GM23338 (cell line): ENCODE results near the gene TEKT2. TPM values are rescaled to one million over a fixed set of nuclear protein-coding genes. Genes with fewer than 3 reads are reported as not detected.

Experiments used
- ATAC-seq: fragments of 200-7000 bp; cut with Tn5 transposase; 3 replicates; pipeline ENCODE4 v1.9.1; 2020
- DNase-seq: peaks from one replicate; pipeline ENCODE4 v3.0.0-alpha.2; 2015; ENCODE audit warnings: low spot score
- H2AFZ ChIP-seq: fragments of 200-600 bp; sonication (generic); 2 replicates; pipeline ENCODE4 v1.8.0; 2016; ENCODE audit warnings: antibody characterized with exemption, mild to moderate bottlenecking, moderate library complexity
- H3F3A ChIP-seq: fragments of 200-600 bp; sonication (generic); replicated peaks from 2 replicates; pipeline ENCODE4 v1.8.0; 2017; ENCODE audit warnings: antibody characterized with exemption, mixed run types, low read depth
- H3K27ac ChIP-seq: fragments of 200-600 bp; sonication (generic); 2 replicates; pipeline ENCODE4 v1.6.1; 2016; ENCODE audit warnings: low read depth
- H3K27me3 ChIP-seq: fragments of 200-600 bp; sonication (generic); 2 replicates; pipeline ENCODE4 v1.8.0; 2016; ENCODE audit warnings: mild to moderate bottlenecking, mixed run types, moderate library complexity; ENCODE audit not compliant: insufficient read depth
- H3K36me3 ChIP-seq: fragments of 200-600 bp; sonication (generic); 2 replicates; pipeline ENCODE4 v1.8.0; 2016; ENCODE audit warnings: mild to moderate bottlenecking; ENCODE audit not compliant: insufficient read depth
- H3K4me1 ChIP-seq: fragments of 200-600 bp; sonication (generic); 2 replicates; pipeline ENCODE4 v1.8.0; 2016; ENCODE audit warnings: mild to moderate bottlenecking, moderate library complexity; ENCODE audit not compliant: insufficient read depth
- H3K4me2 ChIP-seq: fragments of 200-600 bp; sonication (generic); 2 replicates; pipeline ENCODE4 v1.7.1; 2017; ENCODE audit warnings: mixed run types
- H3K4me3 ChIP-seq: fragments of 200-600 bp; sonication (generic); 2 replicates; pipeline ENCODE4 v1.6.1; 2016; ENCODE audit warnings: mixed run types
- H3K79me2 ChIP-seq: fragments of 200-600 bp; sonication (generic); replicated peaks from 2 replicates; pipeline ENCODE4 v1.8.0; 2017; ENCODE audit warnings: mild to moderate bottlenecking; ENCODE audit not compliant: insufficient read depth
- H3K9me2 ChIP-seq: fragments of 200-600 bp; sonication (generic); 2 replicates; pipeline ENCODE4 v1.8.0; 2017; ENCODE audit not compliant: insufficient read depth
- H4K20me1 ChIP-seq: fragments of 200-600 bp; sonication (generic); replicated peaks from 2 replicates; pipeline ENCODE4 v1.8.0; 2017; ENCODE audit warnings: mild to moderate bottlenecking; ENCODE audit not compliant: insufficient read depth
- H3K27ac Mint-ChIP-seq: 2 replicates; pipeline ENCODE4 v1.8.0; 2020; ENCODE audit warnings: inconsistent platforms, mild to moderate bottlenecking, moderate library complexity, mixed read lengths
- H3K27me3 Mint-ChIP-seq: 3 replicates; pipeline ENCODE4 v1.8.0; 2022; ENCODE audit warnings: low read depth, mild to moderate bottlenecking, moderate library complexity, mixed read lengths, inconsistent platforms; ENCODE audit not compliant: insufficient read depth, poor library complexity
- H3K36me3 Mint-ChIP-seq: 3 replicates; pipeline ENCODE4 v1.8.0; 2021; ENCODE audit warnings: low read depth, mild to moderate bottlenecking, inconsistent platforms, moderate library complexity, mixed read lengths
- H3K4me1 Mint-ChIP-seq: 3 replicates; pipeline ENCODE4 v1.8.0; 2020; ENCODE audit warnings: mild to moderate bottlenecking, inconsistent platforms, mixed read lengths
- H3K4me3 Mint-ChIP-seq: 3 replicates; pipeline ENCODE4 v1.8.0; 2021; ENCODE audit warnings: moderate library complexity, mild to moderate bottlenecking, inconsistent platforms, mixed read lengths
- H3K9me3 Mint-ChIP-seq: 3 replicates; pipeline ENCODE4 v1.8.0; 2020; ENCODE audit warnings: moderate library complexity, mild to moderate bottlenecking, inconsistent platforms, mixed read lengths
- CREB1 ChIP-seq: fragments of 250-450 bp; sonication (Bioruptor Pico); IDR thresholded peaks from 2 replicates; pipeline ENCODE4 v1.5.0; 2020; ENCODE audit warnings: low read depth, mild to moderate bottlenecking, moderate library complexity
- EZH2 ChIP-seq: fragments of 200-600 bp; sonication (generic); IDR thresholded peaks from one replicate; pipeline ENCODE4 v1.8.0; 2017; ENCODE audit warnings: antibody characterized with exemption, mild to moderate bottlenecking, low read depth; ENCODE audit not compliant: unreplicated experiment
- EZH2phosphoT487 ChIP-seq: fragments of 200-600 bp; sonication (generic); IDR thresholded peaks from one replicate; pipeline ENCODE4 v1.8.1; 2018; ENCODE audit warnings: antibody characterized with exemption; ENCODE audit not compliant: unreplicated experiment
- JUNB ChIP-seq: IDR thresholded peaks from one replicate; pipeline ENCODE4 v1.6.1; 2016; ENCODE audit warnings: antibody characterized with exemption; ENCODE audit not compliant: unreplicated experiment
- NANOG ChIP-seq: IDR thresholded peaks from 2 replicates; pipeline ENCODE4 v1.6.1; 2016; ENCODE audit warnings: antibody characterized with exemption, borderline replicate concordance
- POLR2AphosphoS5 ChIP-seq: IDR thresholded peaks from 2 replicates; pipeline ENCODE4 v1.6.1; 2016; ENCODE audit warnings: antibody characterized with exemption, low read depth
- STAT1 ChIP-seq: IDR thresholded peaks from one replicate; pipeline ENCODE4 v1.6.1; 2016; ENCODE audit warnings: antibody characterized with exemption; ENCODE audit not compliant: unreplicated experiment
- ZNF114 ChIP-seq: fragments of 250-450 bp; sonication (Bioruptor Pico); IDR thresholded peaks from 2 replicates; pipeline ENCODE4 v1.5.0; 2020; ENCODE audit warnings: mild to moderate bottlenecking, moderate library complexity
- polyA plus RNA-seq: library from polyadenylated mRNA; unstranded; fragments of >200 nt; fragmentation: Nextera tagmentation; extraction: Ambion mirVana; gene quantifications from 2 replicates; pipeline ENCODE4 v1.2.1, GENCODE V29; 2016
- total RNA-seq: library from RNA; depleted of rRNA; stranded (reverse); fragments of >200 nt; shearing (Covaris generic); gene quantifications from 2 replicates; pipeline ENCODE4 v1.2.3, GENCODE V29; 2014
- TF ChIP-seq, protein P1 (sequence below): IDR thresholded peaks from 2 replicates; pipeline ENCODE4 v1.6.1; 2016; ENCODE audit warnings: antibody characterized with exemption
- TF ChIP-seq, protein P2 (sequence below), 2 experiments: fragments of 200-600 bp in 1 of 2; sonication (generic) in 1 of 2; conservative IDR thresholded peaks; 2 replicates each; pipeline versions ENCODE4 v1.5.1 to v1.6.1; 2016 to 2017; ENCODE audit warnings: antibody characterized with exemption in 2 of 2, low read depth in 2 of 2, mild to moderate bottlenecking in 2 of 2, moderate library complexity in 1 of 2
- TF ChIP-seq, protein P3 (sequence below): fragments of 250-450 bp; sonication (Bioruptor Pico); IDR thresholded peaks from 2 replicates; pipeline ENCODE4 v1.5.0; 2020; ENCODE audit warnings: mild to moderate bottlenecking, moderate library complexity
- TF ChIP-seq, protein P4 (sequence below): IDR thresholded peaks from one replicate; pipeline ENCODE4 v1.6.1; 2018; ENCODE audit warnings: antibody characterized with exemption; ENCODE audit not compliant: unreplicated experiment

The TEKT2 gene
- total and polyA plus RNA-seq, 2 experiments from 2014 or later, result 0.36 to 0.94 TPM

DNA sequence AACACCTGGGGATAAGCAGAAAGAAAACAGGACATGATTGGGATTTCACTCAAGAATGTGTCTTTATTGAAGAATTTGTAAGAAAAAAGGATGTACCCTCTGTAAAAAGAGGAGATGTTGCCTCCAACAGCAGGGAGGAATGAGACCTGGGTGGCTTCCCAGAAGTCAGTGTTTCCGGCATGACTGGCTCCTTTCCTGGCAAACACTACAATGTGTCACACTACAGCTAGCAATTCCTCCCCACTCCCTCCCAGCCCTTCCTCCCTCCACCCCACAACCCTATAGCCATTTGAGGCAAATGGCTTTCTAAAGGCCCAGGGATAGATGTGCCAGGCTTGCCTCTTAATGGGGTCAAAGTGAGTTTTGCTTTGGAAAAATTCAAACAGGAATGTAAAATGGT lies 52.6 kb downstream of the TEKT2 start:
- no peak overlapping the region for H3K4me3 Mint-ChIP-seq
- no peaks in the 10 kb centered on the region; the same call in 1 of the 2 replicates for H3K79me2 ChIP-seq
- no peaks in the 10 kb centered on the region; the same call in 1 of the 2 replicates for H4K20me1 ChIP-seq
- ATAC-seq (no peak), DNase-seq (no peak)
- H3K27ac ChIP-seq, result no peak overlapping the region
- no peak overlapping the region for H3K4me2 ChIP-seq
- no peaks in the 10 kb centered on the region for H3K27me3 ChIP-seq
- no peak overlapping the region for H3K4me3 ChIP-seq
- peaks cover 3% of the 10 kb centered on the region; the same call in 1 of the 3 replicates for H3K36me3 Mint-ChIP-seq
- H3K4me1 Mint-ChIP-seq, result peaks cover 13% of the 10 kb centered on the region; the same call in 2 of the 3 replicates
- H3K36me3 ChIP-seq, result no peaks in the 10 kb centered on the region
- H3K27ac Mint-ChIP-seq, result no peak overlapping the region
- no peaks in the 10 kb centered on the region for H3K9me3 Mint-ChIP-seq
- H3K4me1 ChIP-seq, result peaks cover 3% of the 10 kb centered on the region
- peaks cover 6% of the 10 kb centered on the region; the same call in 1 of the 2 replicates for H3F3A ChIP-seq
- H3K27me3 Mint-ChIP-seq, result peaks cover 4% of the 10 kb centered on the region
- H2AFZ ChIP-seq, result no peak overlapping the region
- TF ChIP-seq STAT1, result no peak
- TF ChIP-seq, protein P1, sequence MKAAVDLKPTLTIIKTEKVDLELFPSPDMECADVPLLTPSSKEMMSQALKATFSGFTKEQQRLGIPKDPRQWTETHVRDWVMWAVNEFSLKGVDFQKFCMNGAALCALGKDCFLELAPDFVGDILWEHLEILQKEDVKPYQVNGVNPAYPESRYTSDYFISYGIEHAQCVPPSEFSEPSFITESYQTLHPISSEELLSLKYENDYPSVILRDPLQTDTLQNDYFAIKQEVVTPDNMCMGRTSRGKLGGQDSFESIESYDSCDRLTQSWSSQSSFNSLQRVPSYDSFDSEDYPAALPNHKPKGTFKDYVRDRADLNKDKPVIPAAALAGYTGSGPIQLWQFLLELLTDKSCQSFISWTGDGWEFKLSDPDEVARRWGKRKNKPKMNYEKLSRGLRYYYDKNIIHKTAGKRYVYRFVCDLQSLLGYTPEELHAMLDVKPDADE, result no peak
- TF ChIP-seq, protein P2, sequence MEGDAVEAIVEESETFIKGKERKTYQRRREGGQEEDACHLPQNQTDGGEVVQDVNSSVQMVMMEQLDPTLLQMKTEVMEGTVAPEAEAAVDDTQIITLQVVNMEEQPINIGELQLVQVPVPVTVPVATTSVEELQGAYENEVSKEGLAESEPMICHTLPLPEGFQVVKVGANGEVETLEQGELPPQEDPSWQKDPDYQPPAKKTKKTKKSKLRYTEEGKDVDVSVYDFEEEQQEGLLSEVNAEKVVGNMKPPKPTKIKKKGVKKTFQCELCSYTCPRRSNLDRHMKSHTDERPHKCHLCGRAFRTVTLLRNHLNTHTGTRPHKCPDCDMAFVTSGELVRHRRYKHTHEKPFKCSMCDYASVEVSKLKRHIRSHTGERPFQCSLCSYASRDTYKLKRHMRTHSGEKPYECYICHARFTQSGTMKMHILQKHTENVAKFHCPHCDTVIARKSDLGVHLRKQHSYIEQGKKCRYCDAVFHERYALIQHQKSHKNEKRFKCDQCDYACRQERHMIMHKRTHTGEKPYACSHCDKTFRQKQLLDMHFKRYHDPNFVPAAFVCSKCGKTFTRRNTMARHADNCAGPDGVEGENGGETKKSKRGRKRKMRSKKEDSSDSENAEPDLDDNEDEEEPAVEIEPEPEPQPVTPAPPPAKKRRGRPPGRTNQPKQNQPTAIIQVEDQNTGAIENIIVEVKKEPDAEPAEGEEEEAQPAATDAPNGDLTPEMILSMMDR (conservative IDR thresholded peaks at IDR 0.05; ENCODE audit: low read depth in 2 of 2), result no peak
- TF ChIP-seq, protein P3, sequence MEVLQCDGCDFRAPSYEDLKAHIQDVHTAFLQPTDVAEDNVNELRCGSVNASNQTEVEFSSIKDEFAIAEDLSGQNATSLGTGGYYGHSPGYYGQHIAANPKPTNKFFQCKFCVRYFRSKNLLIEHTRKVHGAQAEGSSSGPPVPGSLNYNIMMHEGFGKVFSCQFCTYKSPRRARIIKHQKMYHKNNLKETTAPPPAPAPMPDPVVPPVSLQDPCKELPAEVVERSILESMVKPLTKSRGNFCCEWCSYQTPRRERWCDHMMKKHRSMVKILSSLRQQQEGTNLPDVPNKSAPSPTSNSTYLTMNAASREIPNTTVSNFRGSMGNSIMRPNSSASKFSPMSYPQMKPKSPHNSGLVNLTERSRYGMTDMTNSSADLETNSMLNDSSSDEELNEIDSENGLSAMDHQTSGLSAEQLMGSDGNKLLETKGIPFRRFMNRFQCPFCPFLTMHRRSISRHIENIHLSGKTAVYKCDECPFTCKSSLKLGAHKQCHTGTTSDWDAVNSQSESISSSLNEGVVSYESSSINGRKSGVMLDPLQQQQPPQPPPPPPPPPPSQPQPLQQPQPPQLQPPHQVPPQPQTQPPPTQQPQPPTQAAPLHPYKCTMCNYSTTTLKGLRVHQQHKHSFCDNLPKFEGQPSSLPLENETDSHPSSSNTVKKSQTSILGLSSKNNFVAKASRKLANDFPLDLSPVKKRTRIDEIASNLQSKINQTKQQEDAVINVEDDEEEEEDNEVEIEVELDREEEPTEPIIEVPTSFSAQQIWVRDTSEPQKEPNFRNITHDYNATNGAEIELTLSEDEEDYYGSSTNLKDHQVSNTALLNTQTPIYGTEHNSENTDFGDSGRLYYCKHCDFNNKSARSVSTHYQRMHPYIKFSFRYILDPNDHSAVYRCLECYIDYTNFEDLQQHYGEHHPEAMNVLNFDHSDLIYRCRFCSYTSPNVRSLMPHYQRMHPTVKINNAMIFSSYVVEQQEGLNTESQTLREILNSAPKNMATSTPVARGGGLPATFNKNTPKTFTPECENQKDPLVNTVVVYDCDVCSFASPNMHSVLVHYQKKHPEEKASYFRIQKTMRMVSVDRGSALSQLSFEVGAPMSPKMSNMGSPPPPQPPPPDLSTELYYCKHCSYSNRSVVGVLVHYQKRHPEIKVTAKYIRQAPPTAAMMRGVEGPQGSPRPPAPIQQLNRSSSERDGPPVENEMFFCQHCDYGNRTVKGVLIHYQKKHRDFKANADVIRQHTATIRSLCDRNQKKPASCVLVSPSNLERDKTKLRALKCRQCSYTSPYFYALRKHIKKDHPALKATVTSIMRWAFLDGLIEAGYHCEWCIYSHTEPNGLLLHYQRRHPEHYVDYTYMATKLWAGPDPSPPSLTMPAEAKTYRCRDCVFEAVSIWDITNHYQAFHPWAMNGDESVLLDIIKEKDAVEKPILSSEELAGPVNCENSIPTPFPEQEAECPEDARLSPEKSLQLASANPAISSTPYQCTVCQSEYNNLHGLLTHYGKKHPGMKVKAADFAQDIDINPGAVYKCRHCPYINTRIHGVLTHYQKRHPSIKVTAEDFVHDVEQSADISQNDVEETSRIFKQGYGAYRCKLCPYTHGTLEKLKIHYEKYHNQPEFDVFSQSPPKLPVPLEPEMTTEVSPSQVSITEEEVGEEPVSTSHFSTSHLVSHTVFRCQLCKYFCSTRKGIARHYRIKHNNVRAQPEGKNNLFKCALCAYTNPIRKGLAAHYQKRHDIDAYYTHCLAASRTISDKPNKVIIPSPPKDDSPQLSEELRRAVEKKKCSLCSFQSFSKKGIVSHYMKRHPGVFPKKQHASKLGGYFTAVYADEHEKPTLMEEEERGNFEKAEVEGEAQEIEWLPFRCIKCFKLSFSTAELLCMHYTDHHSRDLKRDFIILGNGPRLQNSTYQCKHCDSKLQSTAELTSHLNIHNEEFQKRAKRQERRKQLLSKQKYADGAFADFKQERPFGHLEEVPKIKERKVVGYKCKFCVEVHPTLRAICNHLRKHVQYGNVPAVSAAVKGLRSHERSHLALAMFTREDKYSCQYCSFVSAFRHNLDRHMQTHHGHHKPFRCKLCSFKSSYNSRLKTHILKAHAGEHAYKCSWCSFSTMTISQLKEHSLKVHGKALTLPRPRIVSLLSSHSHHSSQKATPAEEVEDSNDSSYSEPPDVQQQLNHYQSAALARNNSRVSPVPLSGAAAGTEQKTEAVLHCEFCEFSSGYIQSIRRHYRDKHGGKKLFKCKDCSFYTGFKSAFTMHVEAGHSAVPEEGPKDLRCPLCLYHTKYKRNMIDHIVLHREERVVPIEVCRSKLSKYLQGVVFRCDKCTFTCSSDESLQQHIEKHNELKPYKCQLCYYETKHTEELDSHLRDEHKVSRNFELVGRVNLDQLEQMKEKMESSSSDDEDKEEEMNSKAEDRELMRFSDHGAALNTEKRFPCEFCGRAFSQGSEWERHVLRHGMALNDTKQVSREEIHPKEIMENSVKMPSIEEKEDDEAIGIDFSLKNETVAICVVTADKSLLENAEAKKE (CRISPR knock-in tag), result no peak
- no peak for TF ChIP-seq ZNF114 (CRISPR knock-in tag)
- no peak for TF ChIP-seq CREB1 (CRISPR knock-in tag)
- TF ChIP-seq POLR2AphosphoS5, result no peak
- TF ChIP-seq EZH2, result no peak
- TF ChIP-seq, protein P4, sequence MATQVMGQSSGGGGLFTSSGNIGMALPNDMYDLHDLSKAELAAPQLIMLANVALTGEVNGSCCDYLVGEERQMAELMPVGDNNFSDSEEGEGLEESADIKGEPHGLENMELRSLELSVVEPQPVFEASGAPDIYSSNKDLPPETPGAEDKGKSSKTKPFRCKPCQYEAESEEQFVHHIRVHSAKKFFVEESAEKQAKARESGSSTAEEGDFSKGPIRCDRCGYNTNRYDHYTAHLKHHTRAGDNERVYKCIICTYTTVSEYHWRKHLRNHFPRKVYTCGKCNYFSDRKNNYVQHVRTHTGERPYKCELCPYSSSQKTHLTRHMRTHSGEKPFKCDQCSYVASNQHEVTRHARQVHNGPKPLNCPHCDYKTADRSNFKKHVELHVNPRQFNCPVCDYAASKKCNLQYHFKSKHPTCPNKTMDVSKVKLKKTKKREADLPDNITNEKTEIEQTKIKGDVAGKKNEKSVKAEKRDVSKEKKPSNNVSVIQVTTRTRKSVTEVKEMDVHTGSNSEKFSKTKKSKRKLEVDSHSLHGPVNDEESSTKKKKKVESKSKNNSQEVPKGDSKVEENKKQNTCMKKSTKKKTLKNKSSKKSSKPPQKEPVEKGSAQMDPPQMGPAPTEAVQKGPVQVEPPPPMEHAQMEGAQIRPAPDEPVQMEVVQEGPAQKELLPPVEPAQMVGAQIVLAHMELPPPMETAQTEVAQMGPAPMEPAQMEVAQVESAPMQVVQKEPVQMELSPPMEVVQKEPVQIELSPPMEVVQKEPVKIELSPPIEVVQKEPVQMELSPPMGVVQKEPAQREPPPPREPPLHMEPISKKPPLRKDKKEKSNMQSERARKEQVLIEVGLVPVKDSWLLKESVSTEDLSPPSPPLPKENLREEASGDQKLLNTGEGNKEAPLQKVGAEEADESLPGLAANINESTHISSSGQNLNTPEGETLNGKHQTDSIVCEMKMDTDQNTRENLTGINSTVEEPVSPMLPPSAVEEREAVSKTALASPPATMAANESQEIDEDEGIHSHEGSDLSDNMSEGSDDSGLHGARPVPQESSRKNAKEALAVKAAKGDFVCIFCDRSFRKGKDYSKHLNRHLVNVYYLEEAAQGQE, result no peak
- no peak for TF ChIP-seq JUNB
- TF ChIP-seq EZH2phosphoT487, result no peak
- no peak for TF ChIP-seq NANOG
- no peaks in the 10 kb centered on the region for H3K9me2 ChIP-seq
